ENCODE data around the gene ADGRE2. TPM values are rescaled to one million over a fixed set of nuclear protein-coding genes. Genes with fewer than 3 reads are reported as not detected.

ADGRE2 gene
- total RNA-seq, 4 donors from 2014 or later, result 1.2 to 16.5 (median 1.9) TPM; not detected in 1

DNA sequence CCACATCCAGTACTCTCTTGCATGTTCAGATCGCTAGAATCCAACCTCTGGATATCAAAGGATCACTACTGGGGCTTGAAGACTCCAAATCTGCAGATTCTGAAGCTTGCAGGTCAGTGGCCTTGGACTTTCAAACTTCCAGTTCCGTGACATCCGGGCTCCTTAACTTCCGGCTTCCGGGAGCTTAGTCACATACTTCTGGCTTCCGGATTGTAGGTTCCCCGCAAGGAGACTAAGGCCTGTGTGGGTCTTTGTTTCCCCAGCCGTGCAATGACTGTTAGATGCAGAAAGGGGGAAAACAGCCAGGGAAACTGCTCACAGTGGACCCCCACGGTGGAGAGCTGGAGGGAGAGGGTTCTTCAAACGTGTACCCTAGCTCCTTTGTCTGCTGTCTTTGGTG, 47.2 kb downstream of the ADGRE2 start:
- no peak for DNase-seq
- H3K27ac ChIP-seq, result no peak overlapping the region
- no peaks in the 10 kb centered on the region for H3K4me1 ChIP-seq
- TF ChIP-seq POLR2A (IDR thresholded peaks at IDR 0.05), result no peak
- TF ChIP-seq, protein P1, sequence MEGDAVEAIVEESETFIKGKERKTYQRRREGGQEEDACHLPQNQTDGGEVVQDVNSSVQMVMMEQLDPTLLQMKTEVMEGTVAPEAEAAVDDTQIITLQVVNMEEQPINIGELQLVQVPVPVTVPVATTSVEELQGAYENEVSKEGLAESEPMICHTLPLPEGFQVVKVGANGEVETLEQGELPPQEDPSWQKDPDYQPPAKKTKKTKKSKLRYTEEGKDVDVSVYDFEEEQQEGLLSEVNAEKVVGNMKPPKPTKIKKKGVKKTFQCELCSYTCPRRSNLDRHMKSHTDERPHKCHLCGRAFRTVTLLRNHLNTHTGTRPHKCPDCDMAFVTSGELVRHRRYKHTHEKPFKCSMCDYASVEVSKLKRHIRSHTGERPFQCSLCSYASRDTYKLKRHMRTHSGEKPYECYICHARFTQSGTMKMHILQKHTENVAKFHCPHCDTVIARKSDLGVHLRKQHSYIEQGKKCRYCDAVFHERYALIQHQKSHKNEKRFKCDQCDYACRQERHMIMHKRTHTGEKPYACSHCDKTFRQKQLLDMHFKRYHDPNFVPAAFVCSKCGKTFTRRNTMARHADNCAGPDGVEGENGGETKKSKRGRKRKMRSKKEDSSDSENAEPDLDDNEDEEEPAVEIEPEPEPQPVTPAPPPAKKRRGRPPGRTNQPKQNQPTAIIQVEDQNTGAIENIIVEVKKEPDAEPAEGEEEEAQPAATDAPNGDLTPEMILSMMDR (IDR thresholded peaks at IDR 0.05), result no peak
- H3K27me3 ChIP-seq, result no peaks in the 10 kb centered on the region
- peaks cover 0 to 3% (median under 1%) of the 10 kb centered on the region in 4 donors for H3K9me3 ChIP-seq
- H3K36me3 ChIP-seq, result no peaks in the 10 kb centered on the region
- H3K4me3 ChIP-seq, result no peak overlapping the region

DNA sequence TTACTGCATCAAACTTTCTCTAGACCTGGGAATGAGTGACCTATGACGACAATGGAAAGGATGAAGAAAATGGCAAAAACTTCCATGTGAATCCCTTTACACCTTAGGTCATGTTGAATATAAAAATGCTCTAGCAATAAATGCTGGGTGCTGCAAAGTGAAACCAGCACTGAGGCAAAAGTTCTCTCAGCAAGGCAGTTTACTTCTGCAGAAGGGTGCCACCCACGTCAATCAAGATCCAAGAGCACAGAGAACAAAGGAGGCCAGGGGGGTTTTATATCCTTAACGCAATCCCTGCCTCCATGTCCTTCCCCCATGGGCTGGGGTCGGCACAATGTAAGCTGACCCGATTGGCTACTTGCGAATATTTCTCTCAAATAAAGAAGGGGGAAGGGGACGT, 49.8 kb downstream of the ADGRE2 start:
- no peak for DNase-seq
- no peaks in the 10 kb centered on the region for H3K27me3 ChIP-seq
- no peaks in the 10 kb centered on the region for H3K36me3 ChIP-seq
- no peaks in the 10 kb centered on the region for H3K4me1 ChIP-seq
- no peak overlapping the region for H3K27ac ChIP-seq
- no peak for TF ChIP-seq POLR2A (IDR thresholded peaks at IDR 0.05)
- TF ChIP-seq, protein P1 (IDR thresholded peaks at IDR 0.05), result no peak
- no peak overlapping the region for H3K4me3 ChIP-seq
- H3K9me3 ChIP-seq, result peaks cover 0 to 22% (median 8%) of the 10 kb centered on the region in 4 donors

DNA sequence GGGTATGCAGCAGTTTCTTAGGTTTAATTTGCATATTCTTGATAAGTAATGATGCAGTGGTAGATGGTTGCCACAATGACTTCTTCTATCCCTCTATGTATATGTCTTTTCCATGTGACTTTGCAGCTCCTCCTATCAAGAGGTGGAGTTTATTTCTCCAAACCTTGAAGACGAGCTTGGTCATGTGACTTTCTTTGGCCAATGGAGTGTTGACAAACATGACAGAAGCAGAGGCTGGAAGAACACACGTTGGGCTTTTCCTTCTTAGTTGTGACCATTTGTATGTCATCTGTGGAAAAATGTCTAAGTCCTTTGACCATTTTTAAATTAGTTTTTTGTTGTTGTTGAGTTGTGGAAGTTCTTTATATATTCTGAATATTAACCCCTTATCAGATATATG, 56.2 kb downstream of the ADGRE2 start:
- Histone ChIP-seq H3K27ac (no peak overlapping the region), H3K36me3 (peaks cover 0 to 36% (median 0%) of the 10 kb centered on the region in 3 donors), H3K4me3 (no peak overlapping the region), H3K9me3 (peaks cover 0 to 70% (median 25%) of the 10 kb centered on the region in 4 donors), H3K4me1 (no peaks in the 10 kb centered on the region), H3K27me3 (no peaks in the 10 kb centered on the region)
- no peak for DNase-seq
- TF ChIP-seq, protein P1 (IDR thresholded peaks at IDR 0.05), result no peak
- no peak for TF ChIP-seq POLR2A (IDR thresholded peaks at IDR 0.05)

DNA sequence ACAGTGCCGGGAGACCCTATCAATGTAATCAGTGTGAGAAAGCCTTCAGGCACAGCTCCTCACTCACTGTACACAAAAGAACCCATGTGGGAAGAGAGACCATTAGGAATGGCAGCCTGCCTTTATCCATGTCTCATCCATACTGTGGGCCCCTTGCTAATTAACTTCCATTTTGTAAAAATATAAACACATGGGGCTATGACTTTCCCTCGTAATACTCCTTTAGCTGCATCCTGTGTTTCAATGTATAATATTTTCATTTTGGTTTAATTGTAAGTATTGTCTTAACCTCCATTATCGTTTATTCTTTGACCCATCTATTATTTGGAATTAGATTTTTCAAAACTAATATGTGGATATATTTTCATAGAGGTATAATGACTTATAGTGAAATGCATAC, 59.2 kb downstream of the ADGRE2 start:
- Histone ChIP-seq H3K27ac (no peak overlapping the region), H3K4me3 (no peak overlapping the region), H3K27me3 (no peaks in the 10 kb centered on the region), H3K4me1 (no peaks in the 10 kb centered on the region), H3K36me3 (peaks cover 0 to 65% (median 0%) of the 10 kb centered on the region in 3 donors), H3K9me3 (peaks cover 0 to 76% (median 24%) of the 10 kb centered on the region in 4 donors)
- TF ChIP-seq POLR2A (IDR thresholded peaks at IDR 0.05), result no peak
- TF ChIP-seq, protein P1 (IDR thresholded peaks at IDR 0.05), result no peak
- DNase-seq, result no peak

DNA sequence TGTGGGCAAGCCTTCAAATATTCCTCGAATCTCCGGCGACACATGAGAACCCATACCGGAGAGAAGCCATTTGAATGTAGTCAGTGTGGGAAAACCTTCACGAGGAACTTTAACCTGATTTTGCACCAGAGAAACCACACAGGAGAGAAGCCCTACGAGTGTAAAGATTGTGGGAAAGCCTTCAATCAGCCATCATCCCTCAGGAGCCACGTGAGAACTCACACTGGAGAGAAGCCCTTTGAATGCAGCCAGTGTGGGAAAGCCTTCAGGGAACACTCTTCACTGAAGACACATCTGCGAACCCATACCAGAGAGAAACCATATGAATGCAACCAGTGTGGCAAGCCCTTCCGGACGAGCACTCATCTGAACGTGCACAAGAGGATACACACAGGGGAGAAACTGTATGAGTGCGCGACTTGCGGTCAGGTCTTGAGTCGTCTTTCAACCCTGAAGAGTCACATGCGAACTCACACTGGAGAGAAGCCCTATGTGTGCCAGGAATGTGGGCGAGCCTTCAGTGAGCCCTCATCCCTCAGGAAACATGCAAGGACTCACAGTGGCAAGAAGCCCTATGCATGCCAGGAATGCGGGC, 59.7 kb downstream of the ADGRE2 start:
- Histone ChIP-seq H3K9me3 (peaks cover 0 to 76% (median 24%) of the 10 kb centered on the region in 4 donors), H3K4me3 (no peak overlapping the region), H3K27ac (no peak overlapping the region), H3K4me1 (no peaks in the 10 kb centered on the region), H3K36me3 (peaks cover 0 to 71% (median 0%) of the 10 kb centered on the region in 3 donors), H3K27me3 (no peaks in the 10 kb centered on the region)
- TF ChIP-seq POLR2A (IDR thresholded peaks at IDR 0.05), result no peak
- TF ChIP-seq, protein P1 (IDR thresholded peaks at IDR 0.05), result no peak
- no peak for DNase-seq

All from Peyer's patch (tissue), 4 donors.